ENCODE measurements around the gene ZNF80.
A peak's percentile ranks its signal among the peaks of the same experiment; 100 is the strongest.

Gene ZNF80

GRCh38 chr3:114214542-114215341 lies 22.6 kb downstream of the ZNF80 start:
- no peak overlapping the region for H3K4me3 ChIP-seq
- peaks cover 6% of the 10 kb centered on the region for H3K4me1 ChIP-seq
- no peaks in the 10 kb centered on the region for H3K9me3 ChIP-seq
- in situ Hi-C loops (cut with MboI; ENCODE audit: low sequenced_read_pairs) = no loop called here
- no peak for DNase-seq (ENCODE audit: low spot score in 2 of 2)
- H3K27me3 ChIP-seq (ENCODE audit: low read depth) = no peaks in the 10 kb centered on the region
- no peaks in the 10 kb centered on the region for H3K36me3 ChIP-seq (replicated peaks)

DNA sequence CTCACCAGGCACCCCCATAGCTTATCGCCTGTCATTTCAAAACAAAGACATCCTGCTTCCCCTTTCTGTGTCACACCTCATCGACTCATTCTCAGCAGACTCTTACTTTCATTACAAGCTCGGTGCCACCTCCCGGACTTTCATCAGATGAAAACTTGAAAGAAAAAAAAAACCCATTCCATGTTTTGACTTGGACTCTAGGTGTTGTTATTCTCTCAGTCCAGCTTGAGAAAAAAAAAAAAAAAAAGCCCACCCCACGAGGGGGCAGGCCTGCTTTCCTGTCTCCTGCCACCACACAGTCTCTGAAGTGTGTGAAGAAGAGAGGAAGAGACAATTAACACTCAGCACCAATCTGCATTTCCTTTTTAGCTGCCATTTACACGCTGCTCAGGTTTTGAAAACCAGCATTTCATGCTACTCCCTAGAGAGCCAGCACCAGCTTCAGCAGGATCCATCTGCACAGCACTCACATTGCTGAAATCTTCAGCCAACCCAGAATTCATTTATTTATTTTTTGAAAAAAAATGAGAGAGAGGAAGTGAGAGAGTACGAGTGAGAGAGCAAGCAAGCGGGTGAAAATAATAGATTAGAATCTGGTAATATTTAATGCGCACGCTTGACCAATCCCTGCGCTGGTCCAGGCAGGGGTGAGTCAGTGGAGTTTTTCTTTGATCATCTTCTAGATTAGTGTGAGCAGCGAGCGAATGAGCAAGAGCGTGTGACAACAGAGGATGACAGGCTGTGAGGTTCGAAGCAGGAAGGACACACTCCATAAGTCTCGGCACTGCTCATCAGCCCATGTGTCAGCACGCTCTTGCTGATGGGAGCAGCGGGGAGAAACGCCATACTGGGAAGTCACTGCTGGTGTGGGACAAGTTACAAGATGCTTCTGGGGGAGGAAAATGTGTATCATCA lies 23.5 kb downstream of the ZNF80 start:
- DNase-seq (ENCODE audit: low spot score in 2 of 2) = peak in 1 of 2 experiments; percentile 18
- in situ Hi-C loops (cut with MboI; ENCODE audit: low sequenced_read_pairs) = no loop called here
- Histone ChIP-seq H3K4me1 (peaks cover 6% of the 10 kb centered on the region), H3K36me3 (replicated peaks) (no peaks in the 10 kb centered on the region), H3K9me3 (no peaks in the 10 kb centered on the region), H3K4me3 (no peak overlapping the region), H3K27me3 (ENCODE audit: low read depth) (no peaks in the 10 kb centered on the region)

- H3K27me3 ChIP-seq (ENCODE audit: low read depth) = no peaks in the 10 kb centered on the region
- no peak overlapping the region for H3K4me3 ChIP-seq
- peaks cover 6% of the 10 kb centered on the region for H3K4me1 ChIP-seq
- H3K9me3 ChIP-seq = no peaks in the 10 kb centered on the region
- DNase-seq (ENCODE audit: low spot score in 2 of 2) = no peak
- in situ Hi-C loops (cut with MboI; ENCODE audit: low sequenced_read_pairs) = no loop called here
- no peaks in the 10 kb centered on the region for H3K36me3 ChIP-seq (replicated peaks)
These were observed 24.1 kb downstream of the ZNF80 start for GRCh38 chr3:114213292-114213626.

- Histone ChIP-seq H3K4me1 (peaks cover 6% of the 10 kb centered on the region), H3K4me3 (no peak overlapping the region), H3K36me3 (replicated peaks) (no peaks in the 10 kb centered on the region), H3K9me3 (no peaks in the 10 kb centered on the region), H3K27me3 (ENCODE audit: low read depth) (no peaks in the 10 kb centered on the region)
- in situ Hi-C loops (cut with MboI; ENCODE audit: low sequenced_read_pairs) = no loop called here
- no peak for DNase-seq (ENCODE audit: low spot score in 2 of 2)
These were observed 24.7 kb downstream of the ZNF80 start for GRCh38 chr3:114212646-114213045.

DNA sequence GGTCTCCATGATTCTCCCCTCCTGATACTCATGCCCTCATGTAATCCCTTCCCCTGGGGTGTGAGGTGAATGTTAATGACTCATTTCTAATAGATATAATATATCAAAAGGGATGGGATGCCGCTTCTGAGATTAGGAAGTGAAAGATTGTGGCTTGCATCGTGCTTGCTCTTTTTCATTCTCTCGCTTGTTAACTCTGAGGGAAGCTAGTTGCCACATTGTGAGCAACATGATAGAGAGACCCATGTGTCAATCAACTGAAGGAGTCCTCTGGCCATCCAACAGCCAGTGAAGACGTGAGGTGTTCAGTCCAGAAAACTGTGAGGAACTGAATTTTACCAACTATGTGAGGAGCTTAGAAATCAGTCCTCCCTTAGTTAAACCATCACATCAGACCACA lies 29.6 kb downstream of the ZNF80 start:
- in situ Hi-C loops (cut with MboI; ENCODE audit: low sequenced_read_pairs) = no loop called here
- DNase-seq (ENCODE audit: low spot score in 2 of 2) = no peak
- Histone ChIP-seq H3K36me3 (replicated peaks) (no peaks in the 10 kb centered on the region), H3K27me3 (ENCODE audit: low read depth) (0 out of 2 replicates have a peak, but pooled peaks cover 5% of the 10 kb centered on the region), H3K4me3 (no peak overlapping the region), H3K4me1 (0 out of 2 replicates have a peak, but pooled peaks cover 2% of the 10 kb centered on the region), H3K9me3 (no peaks in the 10 kb centered on the region)

GRCh38 chr3:114206342-114206741 lies 31.0 kb downstream of the ZNF80 start:
- in situ Hi-C loops (cut with MboI; ENCODE audit: low sequenced_read_pairs) = no loop called here
- Histone ChIP-seq H3K4me1 (0 out of 2 replicates have a peak, but pooled peaks cover 2% of the 10 kb centered on the region), H3K27me3 (ENCODE audit: low read depth) (0 out of 2 replicates have a peak, but pooled peaks cover 5% of the 10 kb centered on the region), H3K4me3 (no peak overlapping the region), H3K36me3 (replicated peaks) (no peaks in the 10 kb centered on the region), H3K9me3 (no peaks in the 10 kb centered on the region)
- DNase-seq (ENCODE audit: low spot score in 2 of 2) = no peak

DNA sequence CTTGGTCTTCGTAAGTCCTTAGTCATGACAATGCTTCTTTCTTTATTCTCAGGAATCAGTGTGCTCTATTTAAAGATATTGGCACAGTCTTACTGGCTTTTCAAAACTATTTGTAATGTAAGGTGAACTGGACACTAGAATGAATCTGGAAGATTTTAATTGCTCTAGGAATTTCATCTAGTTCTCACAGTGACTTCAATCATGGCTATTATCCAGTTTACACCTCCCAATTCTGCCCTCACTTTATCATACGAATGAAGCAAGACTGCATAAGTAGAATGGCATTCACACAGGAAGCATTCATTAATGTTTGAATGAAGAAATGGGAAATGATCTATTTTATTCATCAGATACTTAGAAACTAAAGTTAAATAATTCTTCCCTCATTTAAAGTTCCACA lies 31.8 kb downstream of the ZNF80 start:
- DNase-seq (ENCODE audit: low spot score in 2 of 2) = no peak
- no peaks in the 10 kb centered on the region for H3K9me3 ChIP-seq
- H3K27me3 ChIP-seq (ENCODE audit: low read depth) = 0 out of 2 replicates have a peak, but pooled peaks cover 5% of the 10 kb centered on the region
- no peak overlapping the region for H3K4me3 ChIP-seq
- H3K4me1 ChIP-seq = 0 out of 2 replicates have a peak, but pooled peaks cover 2% of the 10 kb centered on the region
- in situ Hi-C loops (cut with MboI; ENCODE audit: low sequenced_read_pairs) = no loop called here
- no peaks in the 10 kb centered on the region for H3K36me3 ChIP-seq (replicated peaks)

DNA sequence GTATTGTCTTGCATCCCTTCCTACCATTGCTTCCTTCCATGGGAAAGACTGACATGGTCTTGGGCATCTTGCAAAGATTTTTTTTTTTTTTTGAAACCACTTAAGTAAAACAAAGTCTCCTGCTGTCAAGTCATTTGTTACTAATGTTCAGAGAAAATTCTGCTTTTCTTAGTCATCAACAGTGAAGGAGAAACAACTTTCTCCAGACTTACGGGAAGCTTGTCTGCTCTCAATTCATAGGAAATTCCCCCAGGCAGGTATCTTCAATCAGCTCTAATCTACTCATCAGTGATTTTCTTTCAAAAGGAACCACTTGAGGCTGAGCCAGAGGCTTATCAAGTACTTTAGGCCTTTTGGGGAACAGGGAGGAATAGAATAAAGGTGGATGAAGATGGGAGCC lies 42.6 kb downstream of the ZNF80 start:
- Histone ChIP-seq H3K36me3 (replicated peaks) (no peaks in the 10 kb centered on the region), H3K9me3 (no peaks in the 10 kb centered on the region), H3K4me3 (no peak overlapping the region), H3K4me1 (no peaks in the 10 kb centered on the region), H3K27me3 (ENCODE audit: low read depth) (no peaks in the 10 kb centered on the region)
- in situ Hi-C loops (cut with MboI; ENCODE audit: low sequenced_read_pairs) = no loop called here
- DNase-seq (ENCODE audit: low spot score in 2 of 2) = no peak

- no peak for DNase-seq (ENCODE audit: low spot score in 2 of 2)
- Histone ChIP-seq H3K27me3 (ENCODE audit: low read depth) (no peaks in the 10 kb centered on the region), H3K4me1 (no peaks in the 10 kb centered on the region), H3K36me3 (replicated peaks) (no peaks in the 10 kb centered on the region), H3K4me3 (no peak overlapping the region), H3K9me3 (no peaks in the 10 kb centered on the region)
- in situ Hi-C loops (cut with MboI; ENCODE audit: low sequenced_read_pairs) = no loop called here
These were observed 45.2 kb downstream of the ZNF80 start for GRCh38 chr3:114192136-114192535.

GRCh38 chr3:114186501-114186900 lies 50.9 kb downstream of the ZNF80 start:
- Histone ChIP-seq H3K9me3 (no peaks in the 10 kb centered on the region), H3K4me3 (no peak overlapping the region), H3K36me3 (replicated peaks) (no peaks in the 10 kb centered on the region), H3K4me1 (no peaks in the 10 kb centered on the region), H3K27me3 (ENCODE audit: low read depth) (no peaks in the 10 kb centered on the region)
- in situ Hi-C loops (cut with MboI; ENCODE audit: low sequenced_read_pairs) = no loop called here
- DNase-seq (ENCODE audit: low spot score in 2 of 2) = no peak

Measured in HAP-1 (cell line).